PFSK-1 (cell line): ENCODE data around the gene KCNA2.

Experiments
- FOXP2 ChIP-seq: optimal IDR thresholded peaks from 2 replicates; pipeline ENCODE3; 2011; ENCODE audit warnings: borderline replicate concordance, control low read depth, inconsistent platforms; ENCODE audit not compliant: insufficient read depth; ENCODE audit errors: extremely low read length, extremely low read depth
- POLR2AphosphoS5 ChIP-seq: IDR thresholded peaks from 2 replicates; pipeline ENCODE4 v1.6.1; 2012; ENCODE audit warnings: low read depth, mild to moderate bottlenecking, control low read depth, low read length, moderate library complexity
- REST ChIP-seq, 2 experiments: IDR thresholded peaks; 2 replicates each; pipeline versions ENCODE4 v1.6.1 to v1.8.0; 2011 to 2012; ENCODE audit warnings: low read depth in 2 of 2, low read length in 2 of 2, control low read depth in 1 of 2, inconsistent platforms in 1 of 2, mild to moderate bottlenecking in 1 of 2, moderate library complexity in 1 of 2; ENCODE audit not compliant: insufficient read depth in 1 of 2
- SIN3A ChIP-seq: IDR thresholded peaks from 2 replicates; pipeline ENCODE4 v1.6.1; 2012; ENCODE audit warnings: mild to moderate bottlenecking, low read length, moderate library complexity, borderline replicate concordance; ENCODE audit not compliant: insufficient read depth
- TAF1 ChIP-seq: IDR thresholded peaks from 2 replicates; pipeline ENCODE4 v1.6.1; 2012; ENCODE audit warnings: low read length, control low read depth, borderline replicate concordance; ENCODE audit not compliant: insufficient read depth

The KCNA2 gene

DNA sequence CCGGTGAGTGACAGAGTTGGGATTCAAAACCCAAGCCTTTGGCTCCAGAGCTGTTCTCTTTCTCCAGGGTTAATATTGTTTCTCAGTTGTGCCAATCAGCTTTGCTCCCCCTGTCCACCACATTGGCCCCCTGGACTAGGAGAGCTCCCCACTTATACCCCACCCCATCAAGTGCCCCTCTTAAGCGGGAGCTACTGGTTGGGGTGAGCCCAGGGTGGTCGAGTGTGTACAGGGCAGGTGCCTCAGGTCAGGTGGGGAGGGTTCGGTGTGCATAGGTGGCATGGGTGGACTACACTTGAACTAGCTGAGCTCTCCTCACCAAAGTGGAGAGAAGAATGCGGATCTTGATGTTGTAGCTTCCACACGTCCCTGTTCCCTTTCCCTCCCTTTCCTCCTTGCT, 14.2 kb downstream of the KCNA2 start:
- TF ChIP-seq TAF1, result no peak
- TF ChIP-seq REST (IDR thresholded peaks at IDR 0.05; ENCODE audit: insufficient read depth in 1 of 2, low read depth in 2 of 2, low read length in 2 of 2), result no peak
- no peak for TF ChIP-seq FOXP2
- no peak for TF ChIP-seq POLR2AphosphoS5
- TF ChIP-seq SIN3A, result no peak

DNA sequence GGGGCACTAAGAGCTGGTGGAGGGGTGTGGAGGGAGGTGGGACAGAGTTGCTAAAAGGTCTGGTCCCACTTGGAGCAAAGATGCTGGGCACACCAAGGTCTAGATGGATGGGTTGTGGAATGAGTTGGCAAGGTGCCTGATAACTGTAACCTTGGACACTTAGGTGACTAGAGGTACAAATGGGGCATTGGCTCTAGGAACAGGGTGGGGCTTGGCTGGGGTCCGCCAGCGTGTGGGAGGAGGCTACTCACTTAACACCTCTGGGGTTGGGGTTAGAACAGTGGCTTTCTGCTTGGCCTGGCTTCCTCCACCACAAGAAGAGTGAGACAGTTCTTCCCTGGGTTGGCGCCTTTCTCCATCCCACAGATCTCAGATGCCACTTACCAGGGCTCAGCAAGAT, 17.2 kb downstream of the KCNA2 start:
- TF ChIP-seq POLR2AphosphoS5 (no peak), SIN3A (no peak), TAF1 (no peak), REST (IDR thresholded peaks at IDR 0.05; ENCODE audit: insufficient read depth in 1 of 2, low read depth in 2 of 2, low read length in 2 of 2) (no peak), FOXP2 (no peak)

- TF ChIP-seq REST (IDR thresholded peaks at IDR 0.05; ENCODE audit: insufficient read depth in 1 of 2, low read depth in 2 of 2, low read length in 2 of 2) (no peak), SIN3A (no peak), TAF1 (no peak), POLR2AphosphoS5 (no peak), FOXP2 (no peak)
These were observed 17.7 kb downstream of the KCNA2 start for GRCh38 chr1:110588486-110588885.

DNA sequence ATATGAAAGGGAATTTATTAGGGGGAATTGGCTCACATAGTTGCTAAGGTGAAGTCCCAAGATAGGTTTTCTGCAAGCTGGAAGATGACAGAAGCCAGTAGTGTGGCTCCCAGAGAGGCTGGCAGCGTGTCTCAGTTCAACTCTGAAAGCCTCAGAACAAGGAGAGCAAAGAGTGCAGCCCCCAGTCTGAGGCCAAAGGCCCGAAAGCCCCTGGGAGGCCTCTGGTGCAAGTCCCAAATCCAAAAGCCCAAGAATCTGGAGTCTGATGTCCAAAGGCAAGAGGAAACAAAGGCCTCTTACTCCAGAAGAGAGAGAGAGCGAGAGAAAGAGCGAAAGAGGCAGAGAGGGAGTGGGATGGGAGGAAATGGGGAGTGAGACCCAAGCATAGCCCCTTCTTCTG, 18.3 kb downstream of the KCNA2 start:
- TF ChIP-seq REST (IDR thresholded peaks at IDR 0.05; ENCODE audit: insufficient read depth in 1 of 2, low read depth in 2 of 2, low read length in 2 of 2) (no peak), SIN3A (no peak), TAF1 (no peak), POLR2AphosphoS5 (no peak), FOXP2 (no peak)

- TF ChIP-seq FOXP2, result no peak
- no peak for TF ChIP-seq SIN3A
These were observed 20.7 kb downstream of the KCNA2 start for GRCh38 chr1:110585481-110585880.

GRCh38 chr1:110584045-110584444, 22.1 kb downstream of the KCNA2 start:
- TF ChIP-seq REST (IDR thresholded peaks at IDR 0.05; ENCODE audit: insufficient read depth in 1 of 2, low read depth in 2 of 2, low read length in 2 of 2) (no peak), FOXP2 (no peak), POLR2AphosphoS5 (no peak), TAF1 (no peak), SIN3A (no peak)
